Lung (tissue), 12 donors: ENCODE results near the gene TTC4. TPM values are rescaled to one million over a fixed set of nuclear protein-coding genes. Genes with fewer than 3 reads are reported as not detected.

Experiments used
- ATAC-seq: fragments of 200-7000 bp; cut with Tn5 transposase; one replicate; pipeline ENCODE4 v1.9.1; 2020; ENCODE audit warnings: moderate number of reproducible peaks; ENCODE audit not compliant: insufficient read depth, low FRiP score
- DNase-seq, 3 donors: peaks; one replicate each; pipeline ENCODE4 v3.0.0-alpha.2; 2013 to 2017
- H3K27ac ChIP-seq, 2 donors: one replicate each; pipeline ENCODE4 v1.5.1; 2013; ENCODE audit warnings: mild to moderate bottlenecking in 2 of 2, moderate library complexity in 2 of 2, control low read depth in 1 of 2, inconsistent platforms in 1 of 2, low read depth in 1 of 2, low read length in 1 of 2
- H3K27me3 ChIP-seq, 3 donors: one replicate each; pipeline ENCODE4 v1.5.1; 2013; ENCODE audit warnings: low read length in 2 of 3; ENCODE audit not compliant: control insufficient read depth in 3 of 3, insufficient read depth in 3 of 3
- H3K36me3 ChIP-seq, 4 donors: one replicate each; pipeline ENCODE4 v1.5.1; 2013; ENCODE audit warnings: low read length in 4 of 4, mild to moderate bottlenecking in 1 of 4, moderate library complexity in 1 of 4; ENCODE audit not compliant: control insufficient read depth in 4 of 4, insufficient read depth in 4 of 4
- H3K4me1 ChIP-seq, 5 donors: one replicate each; pipeline ENCODE4 v1.5.1; 2013; ENCODE audit warnings: low read length in 5 of 5, mild to moderate bottlenecking in 2 of 5, moderate library complexity in 1 of 5; ENCODE audit not compliant: control insufficient read depth in 5 of 5, insufficient read depth in 5 of 5
- H3K4me3 ChIP-seq: one replicate; pipeline ENCODE4 v1.5.1; 2013; ENCODE audit warnings: mild to moderate bottlenecking, control low read depth, moderate library complexity
- H3K9ac ChIP-seq, 2 donors: one replicate each; pipeline ENCODE4 v1.5.1; 2013; ENCODE audit warnings: low read length in 2 of 2, control low read depth in 1 of 2; ENCODE audit not compliant: insufficient read depth in 1 of 2
- H3K9me3 ChIP-seq, 4 donors: one replicate each; pipeline ENCODE4 v1.5.1; 2013; ENCODE audit warnings: low read length in 3 of 4, mild to moderate bottlenecking in 1 of 4, moderate library complexity in 1 of 4; ENCODE audit not compliant: control insufficient read depth in 4 of 4, insufficient read depth in 3 of 4
- CTCF ChIP-seq: IDR thresholded peaks from 2 replicates; pipeline ENCODE4 v1.5.1; 2012; ENCODE audit warnings: mild to moderate bottlenecking; ENCODE audit errors: control extremely low read depth, extremely low read depth
- WGBS, 2 donors: extraction: QIAGEN DNeasy Blood & Tissue Kit; methylation state at CpG; one replicate each; pipeline ENCODE4 v1.1.7; 2013; 5-methylcytosine and 5-hydroxymethylcytosine counted together
- polyA plus RNA-seq, 2 donors: library from polyadenylated mRNA; stranded (reverse); fragments of 200-250 nt; gene quantifications; one replicate each; pipeline ENCODE4 v1.2.1, GENCODE V29; 2013
- total RNA-seq, 2 donors: library from RNA; depleted of rRNA in 1 of 2; stranded (reverse); fragments of >200 nt in 1 of 2; gene quantifications; one replicate each; pipeline ENCODE4 v1.2.1, GENCODE V29; 2014 to 2021
- donor health status: control.
- donor health status: control.
- donor health status: Bipolar disorder and iron deficiency.
- donor health status: healthy.
- donor health status: DM: yes; HTN: yes; CAD: no.

The TTC4 gene
- total and polyA plus RNA-seq, 4 donors = 11.6 to 18.4 (median 16.7) TPM

GRCh38 chr1:54784066-54784465 is 68.4 kb downstream of the TTC4 start:
- H3K4me1 ChIP-seq = peaks cover 0 to 11% (median 0%) of the 10 kb centered on the region in 5 donors
- H3K27ac ChIP-seq = no peak overlapping the region
- no peak for DNase-seq
- H3K9ac ChIP-seq = no peak overlapping the region
- H3K4me3 ChIP-seq = no peak overlapping the region
- WGBS, 2 donors = 79 to 91% methylated on average over 2 of the region's 2 CpGs
- no peak for ATAC-seq
- H3K9me3 ChIP-seq = peaks cover 0 to 3% (median 0%) of the 10 kb centered on the region in 4 donors
- no peaks in the 10 kb centered on the region for H3K36me3 ChIP-seq
- H3K27me3 ChIP-seq = peaks cover 0 to 11% (median 6%) of the 10 kb centered on the region in 3 donors
- no peak for TF ChIP-seq CTCF

DNA sequence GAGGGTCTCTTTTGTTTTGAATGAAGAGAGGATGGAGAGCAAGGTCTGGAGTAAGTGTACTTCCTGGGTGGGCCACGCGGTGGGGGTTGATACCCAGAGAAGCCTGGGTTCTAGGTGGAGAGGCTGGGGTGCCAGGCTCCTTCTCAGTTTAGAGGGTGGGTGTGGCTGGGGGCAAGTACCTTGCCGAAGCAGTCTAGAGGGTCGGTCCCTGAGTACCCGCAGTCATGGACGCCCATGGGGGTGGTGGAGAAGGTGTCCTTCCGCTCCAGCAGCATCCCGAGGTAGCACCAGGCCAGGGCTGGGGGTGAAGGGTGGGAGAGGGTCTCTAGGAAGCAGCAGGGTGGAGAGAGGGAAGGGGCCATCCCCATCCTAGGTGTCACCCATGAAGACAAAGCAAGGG is 71.1 kb downstream of the TTC4 start:
- peaks cover 0 to 8% (median 5%) of the 10 kb centered on the region in 3 donors for H3K27me3 ChIP-seq
- DNase-seq = no peak

DNA sequence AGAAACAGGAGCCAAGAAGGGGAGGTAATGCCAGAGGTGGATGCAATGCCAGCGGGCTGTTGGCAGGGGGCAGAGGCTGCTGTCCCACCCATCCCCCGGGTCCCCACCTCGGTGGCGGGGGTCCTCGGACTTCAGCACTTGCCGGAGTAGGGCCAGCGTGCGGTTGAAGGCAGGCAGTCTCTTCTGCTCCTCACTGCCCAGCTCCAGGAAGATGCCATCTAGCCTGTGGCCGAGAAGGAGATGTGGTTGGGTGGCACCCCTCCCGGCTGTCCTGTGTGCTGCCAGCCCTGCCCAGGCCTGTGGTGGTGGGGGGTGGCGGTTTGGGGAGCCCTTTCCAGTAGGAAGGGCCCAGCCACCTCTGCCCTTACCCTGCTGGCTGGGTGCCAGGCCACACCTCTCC is 71.9 kb downstream of the TTC4 start:
- Histone ChIP-seq H3K27me3 (peaks cover 0 to under 1% (median 0%) of the 10 kb centered on the region in 3 donors), H3K9me3 (peaks cover 0 to 7% (median 1%) of the 10 kb centered on the region in 4 donors), H3K4me3 (no peak overlapping the region), H3K27ac (no peak overlapping the region), H3K9ac (no peak overlapping the region), H3K4me1 (no peaks in the 10 kb centered on the region), H3K36me3 (no peaks in the 10 kb centered on the region)
- no peak for DNase-seq
- 89 to 91% methylated on average over 11 of the region's 11 CpGs for WGBS, 2 donors
- no peak for TF ChIP-seq CTCF
- no peak for ATAC-seq

More for the DNA sequence above, 71.1 kb downstream of the TTC4 start:
- no peak for ATAC-seq
- H3K9me3 ChIP-seq = peaks cover 0 to 1% (median 0%) of the 10 kb centered on the region in 4 donors
- no peak for TF ChIP-seq CTCF
- H3K36me3 ChIP-seq = no peaks in the 10 kb centered on the region
- no peaks in the 10 kb centered on the region for H3K4me1 ChIP-seq
- 94 to 97% methylated on average over 8 of the region's 8 CpGs for WGBS, 2 donors
- H3K4me3 ChIP-seq = no peak overlapping the region
- no peak overlapping the region for H3K9ac ChIP-seq
- H3K27ac ChIP-seq = no peak overlapping the region

GRCh38 chr1:54788459-54788858 is 72.8 kb downstream of the TTC4 start:
- TF ChIP-seq CTCF = no peak
- Histone ChIP-seq H3K27ac (no peak overlapping the region), H3K9ac (no peak overlapping the region), H3K27me3 (no peaks in the 10 kb centered on the region), H3K4me1 (peaks cover 0 to 4% (median 0%) of the 10 kb centered on the region in 5 donors), H3K9me3 (peaks cover 0 to 9% (median 1%) of the 10 kb centered on the region in 4 donors), H3K36me3 (no peaks in the 10 kb centered on the region), H3K4me3 (no peak overlapping the region)
- 56 to 83% methylated on average over 5 of the region's 5 CpGs for WGBS, 2 donors
- DNase-seq (no peak), ATAC-seq (no peak)
